Stimulated activated CD8-positive, alpha-beta memory T cell treated with anti-CD3 and anti-CD28 coated beads, Interleukin-7, amount 100 ng/mL, for 24 hours (primary cell): ENCODE measurements around the gene BORCS5.

Experiments
- DNase-seq: peaks from one replicate; pipeline ENCODE4 v3.0.0-alpha.2; 2020; ENCODE audit warnings: low read depth

BORCS5 gene

DNA sequence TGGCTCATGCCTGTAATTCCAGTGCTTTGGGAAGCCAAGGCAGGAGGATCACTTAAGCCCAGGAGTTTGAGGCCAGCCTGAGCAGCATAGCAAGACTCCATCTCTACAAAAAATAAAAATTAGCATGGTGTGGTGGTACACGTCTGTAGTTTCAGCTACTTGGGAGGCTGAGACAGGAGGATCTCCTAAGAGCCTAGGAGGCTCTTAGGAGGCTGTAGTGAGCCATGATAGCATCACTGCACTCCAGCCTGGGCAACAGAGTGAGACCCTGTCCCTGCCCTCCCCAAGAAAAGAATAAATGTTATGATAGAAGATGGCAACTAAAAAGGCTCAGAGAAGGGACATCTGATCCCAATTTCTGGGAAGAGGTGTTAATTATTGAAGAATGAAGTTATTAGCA, 3.6 kb upstream of the BORCS5 start:
- no peak for DNase-seq

DNA sequence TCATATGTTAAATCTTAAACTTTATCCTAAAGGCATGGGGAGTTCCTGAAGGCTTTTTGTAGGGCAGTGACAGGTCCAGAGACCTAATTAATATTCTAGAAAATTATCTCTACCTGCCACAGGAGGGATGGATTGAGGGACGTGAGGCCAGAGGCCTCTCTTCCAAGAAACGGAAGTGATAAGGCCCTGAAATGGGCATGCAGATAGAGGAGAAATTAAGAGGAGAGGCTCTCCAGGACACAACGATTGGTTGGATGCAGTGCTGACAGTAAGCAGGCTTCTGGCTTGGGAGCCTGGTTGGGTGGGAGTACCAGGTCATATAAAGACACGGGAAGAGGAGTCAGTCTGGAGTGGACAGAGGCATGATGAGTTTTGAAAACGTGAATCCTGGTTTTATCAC, 3.1 kb upstream of the BORCS5 start:
- DNase-seq = no peak

DNA sequence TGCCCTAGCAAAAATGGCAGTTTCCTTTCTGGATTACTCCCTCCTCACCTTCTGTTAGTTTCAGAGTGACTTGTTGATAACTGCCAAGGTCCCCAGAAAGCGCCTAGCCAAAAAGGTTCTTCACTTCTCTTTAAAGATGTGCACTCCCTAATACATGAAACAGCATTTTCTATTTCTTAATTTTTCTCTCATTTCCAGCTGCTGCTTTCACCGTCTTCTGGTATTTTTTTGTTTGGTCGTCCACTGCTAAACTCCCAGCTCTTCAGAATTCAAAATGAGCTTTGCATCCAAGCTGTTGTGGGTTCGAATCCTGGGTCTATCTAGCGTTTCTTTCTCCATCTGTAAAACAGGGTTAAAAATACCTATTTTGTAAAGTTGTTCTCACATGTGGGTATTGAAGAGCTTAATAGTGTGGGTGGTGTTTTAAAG, 397 bp upstream of the BORCS5 start:
- DNase-seq = no peak

DNA sequence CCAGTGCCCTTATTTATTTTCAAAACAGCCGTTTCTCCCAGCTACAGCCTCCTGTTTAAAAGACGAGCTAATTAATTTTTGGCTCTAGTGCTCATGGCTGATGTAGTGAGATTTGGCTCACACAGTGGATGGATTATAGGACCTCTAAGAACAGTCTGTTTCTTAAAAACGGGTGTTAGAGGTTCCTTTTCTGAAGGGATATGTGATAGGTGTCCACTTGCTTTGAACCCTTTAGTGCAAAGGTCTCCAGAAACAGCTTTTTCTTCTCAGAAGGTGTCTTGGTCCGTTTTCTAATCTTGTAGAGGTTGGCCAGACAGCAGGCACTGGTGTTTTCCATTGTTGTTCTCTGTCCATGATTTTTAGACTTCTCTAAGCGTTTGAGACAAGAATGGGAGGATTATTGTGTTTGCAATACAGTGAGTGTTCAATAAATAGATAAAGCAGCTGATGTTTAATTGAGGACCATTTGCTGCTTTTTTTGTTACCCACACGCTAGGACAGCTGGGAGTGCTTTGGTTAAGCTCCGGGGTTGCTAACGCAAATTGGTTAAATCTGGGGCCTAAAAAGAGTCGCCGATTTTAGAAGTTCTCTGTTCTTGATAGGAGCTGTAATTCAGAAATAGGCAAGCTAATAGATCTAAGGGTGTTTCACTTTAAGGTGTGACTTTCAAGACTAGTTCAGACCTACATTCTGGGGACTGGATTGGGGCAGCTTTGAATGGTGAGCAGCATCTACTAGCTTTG, 1.0 kb downstream of the BORCS5 start:
- no peak for DNase-seq

DNA sequence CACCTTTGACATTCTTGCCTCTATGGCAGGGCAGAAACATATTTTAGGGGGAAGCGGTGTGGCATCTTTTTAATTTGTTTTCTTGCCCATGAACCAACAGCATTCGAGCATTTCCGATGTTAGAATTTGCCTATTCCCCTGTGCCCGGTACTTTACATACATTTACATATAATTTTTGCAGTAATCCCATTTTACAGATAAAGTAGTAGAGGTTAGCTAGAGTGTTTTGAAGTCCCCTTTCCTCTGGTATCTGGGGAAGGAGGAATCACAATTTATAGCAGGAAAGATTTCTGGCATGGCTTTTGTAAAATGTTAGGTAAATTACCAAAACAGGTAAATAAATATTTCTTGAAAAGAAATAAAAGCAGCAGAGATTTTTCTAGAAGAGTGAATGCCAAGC, 1.6 kb downstream of the BORCS5 start:
- no peak for DNase-seq

DNA sequence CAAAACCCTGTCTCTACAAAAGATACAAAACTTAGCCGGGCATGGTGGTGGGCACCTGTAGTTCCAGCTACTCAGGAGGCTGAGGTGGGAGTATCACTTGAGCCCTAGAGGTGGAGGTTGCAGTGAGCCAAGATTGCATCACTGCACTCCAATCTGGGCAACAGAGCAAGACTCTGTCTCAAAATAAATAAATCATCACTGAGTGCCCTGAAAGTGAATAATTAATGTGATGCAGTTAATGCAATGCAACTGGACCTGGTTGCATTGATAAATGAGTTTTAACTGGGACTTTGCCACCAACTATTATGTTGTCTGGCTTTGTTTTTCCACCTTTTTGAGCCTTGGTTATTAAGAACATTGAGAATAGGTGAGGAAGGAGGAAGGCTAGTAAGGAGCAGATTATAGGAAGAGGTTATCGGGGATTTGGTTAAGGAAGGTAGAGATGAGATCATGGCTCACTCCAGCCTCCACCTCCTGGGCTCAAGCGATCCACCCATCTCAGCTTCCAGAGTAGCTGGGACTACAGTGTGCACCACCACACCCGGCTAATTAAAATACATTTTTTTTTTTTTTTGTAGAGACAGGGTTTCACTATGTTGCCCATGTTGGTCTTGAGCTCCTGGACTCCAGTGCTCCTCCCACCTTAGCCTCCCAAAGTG, 8.0 kb downstream of the BORCS5 start:
- no peak for DNase-seq

DNA sequence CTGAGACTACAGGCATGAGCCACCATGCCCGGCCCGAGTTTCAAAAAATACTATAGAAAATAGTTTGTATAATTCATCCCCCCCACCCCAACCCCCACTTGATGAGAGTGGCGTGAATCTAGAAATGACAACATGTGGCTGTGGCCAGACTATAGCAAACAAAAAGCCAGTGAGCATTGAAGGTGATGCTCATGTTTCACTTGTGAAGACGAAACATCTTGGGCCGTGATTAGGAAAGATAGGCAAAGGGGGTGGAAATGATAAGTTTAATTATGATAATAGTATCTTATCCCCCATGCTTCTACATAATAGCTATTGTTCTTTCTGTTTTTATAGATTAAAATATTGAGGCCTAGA, 8.5 kb downstream of the BORCS5 start:
- DNase-seq = no peak

DNA sequence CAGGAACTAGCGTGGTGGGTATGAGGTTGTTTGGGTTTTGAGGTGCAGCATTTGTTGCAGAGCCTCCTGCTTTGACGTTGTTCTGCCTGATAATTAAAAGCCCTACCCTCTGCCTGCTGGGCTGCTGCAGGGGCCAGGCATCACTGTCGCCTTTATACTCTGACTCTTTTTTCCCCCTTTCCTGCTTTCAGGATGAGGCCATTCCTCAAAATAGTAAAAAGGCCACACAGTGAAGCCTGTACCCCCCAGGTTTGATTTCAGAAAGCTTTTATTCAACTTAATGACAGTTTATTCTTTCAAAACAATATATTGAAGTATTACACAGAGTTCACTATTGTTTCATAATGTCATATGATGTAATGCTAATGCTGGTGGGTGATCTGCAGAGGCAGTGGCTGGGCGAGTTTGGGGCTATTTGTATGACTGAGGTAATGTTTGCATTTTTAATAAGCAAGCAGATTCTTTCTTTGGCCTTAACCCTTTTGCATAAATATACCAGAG, 9.1 kb downstream of the BORCS5 start:
- no peak for DNase-seq

DNA sequence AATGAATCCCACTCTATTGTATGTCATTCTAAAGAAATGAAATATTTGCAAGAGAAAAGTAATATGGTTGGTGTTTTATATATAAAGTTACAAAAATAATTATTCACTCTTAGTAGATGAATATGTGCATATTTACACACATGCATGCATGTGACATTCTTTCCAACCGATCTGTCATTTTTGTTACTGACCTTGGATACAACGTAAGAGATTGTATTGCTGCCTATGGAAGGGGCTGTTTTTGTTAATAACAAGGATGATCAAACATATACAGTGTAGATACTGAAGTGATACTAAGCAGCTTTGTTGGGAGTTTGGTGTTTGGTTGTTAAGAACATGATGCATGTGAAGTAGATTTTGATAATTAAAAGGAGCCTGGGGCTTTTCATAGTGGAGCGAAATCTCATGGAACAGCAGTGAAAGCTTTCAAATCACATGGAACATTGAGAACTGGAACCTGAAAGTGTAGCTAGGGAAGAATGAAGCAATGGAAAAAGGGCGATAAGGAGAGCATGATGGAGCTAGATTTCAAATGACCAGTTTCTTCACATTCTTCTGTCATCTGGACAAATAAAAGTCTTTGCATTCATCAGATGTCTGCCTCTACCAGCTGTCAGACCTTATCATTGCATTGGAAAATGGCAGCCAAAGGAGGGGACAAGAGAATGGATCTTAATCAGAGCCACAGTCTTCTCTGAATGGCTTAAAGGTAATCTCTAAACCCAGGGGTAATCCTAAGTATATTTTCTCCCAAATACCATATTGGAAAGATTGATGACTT, 10.0 kb downstream of the BORCS5 start:
- DNase-seq = no peak

DNA sequence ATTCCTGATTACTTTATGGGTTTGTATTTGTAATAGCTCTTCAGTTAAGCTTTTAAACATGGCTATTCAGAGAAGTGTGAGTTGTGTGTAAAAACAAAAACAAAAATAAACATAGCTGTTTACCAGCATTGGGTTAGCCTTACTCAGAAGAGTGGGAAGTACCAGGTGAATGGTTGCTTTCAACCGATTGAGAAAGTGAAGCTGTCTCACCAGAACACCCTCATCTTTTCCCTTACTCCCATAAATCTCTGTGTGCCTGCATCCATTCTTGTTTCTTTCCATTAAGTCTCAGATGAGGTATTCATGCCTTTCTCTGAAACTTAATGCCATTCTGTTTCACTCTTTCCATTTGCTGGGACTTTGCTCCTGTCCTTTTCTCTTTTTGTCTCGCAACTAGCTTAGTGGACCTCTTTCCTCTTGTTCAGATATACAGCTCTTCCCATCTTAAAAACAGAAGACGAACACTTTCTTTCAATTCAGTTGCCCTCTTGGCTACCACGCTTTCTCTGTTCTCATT, 10.7 kb downstream of the BORCS5 start:
- no peak for DNase-seq

DNA sequence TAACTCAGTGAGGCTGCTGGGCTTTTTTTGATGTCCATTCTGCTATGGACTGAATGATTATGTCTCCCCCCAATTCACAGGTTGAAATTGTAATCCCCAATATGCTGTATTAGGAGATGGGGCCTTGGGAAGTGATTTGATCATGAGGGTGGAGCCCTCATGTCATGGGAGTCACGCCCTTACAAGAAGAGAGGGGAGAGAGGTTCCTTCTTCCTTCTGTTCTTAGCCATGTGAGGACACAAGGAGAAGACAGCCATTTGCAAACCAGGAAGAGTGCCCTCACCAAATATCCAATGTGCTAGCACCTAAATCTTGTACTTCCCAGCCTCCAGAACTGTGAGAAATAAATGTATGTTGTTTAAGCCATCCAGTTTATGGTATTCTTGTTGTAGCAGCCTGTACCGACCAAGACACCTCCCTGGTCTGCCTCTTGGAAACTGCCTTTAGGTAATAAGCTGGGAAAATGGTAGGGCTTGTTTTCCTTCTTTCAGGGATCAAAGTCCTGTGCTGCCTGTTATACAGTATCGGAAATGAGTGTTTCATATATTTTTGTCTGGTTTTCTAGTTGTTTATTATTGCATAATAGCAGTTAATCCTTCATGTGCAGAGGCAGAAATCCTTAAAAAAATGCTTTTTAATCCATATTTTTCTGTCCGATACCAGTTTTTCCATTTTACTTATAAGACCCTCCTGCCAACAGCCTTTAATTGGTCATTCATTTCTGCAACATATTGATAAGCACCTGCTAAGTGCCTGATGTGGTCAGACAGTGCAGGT, 16.3 kb downstream of the BORCS5 start:
- no peak for DNase-seq

DNA sequence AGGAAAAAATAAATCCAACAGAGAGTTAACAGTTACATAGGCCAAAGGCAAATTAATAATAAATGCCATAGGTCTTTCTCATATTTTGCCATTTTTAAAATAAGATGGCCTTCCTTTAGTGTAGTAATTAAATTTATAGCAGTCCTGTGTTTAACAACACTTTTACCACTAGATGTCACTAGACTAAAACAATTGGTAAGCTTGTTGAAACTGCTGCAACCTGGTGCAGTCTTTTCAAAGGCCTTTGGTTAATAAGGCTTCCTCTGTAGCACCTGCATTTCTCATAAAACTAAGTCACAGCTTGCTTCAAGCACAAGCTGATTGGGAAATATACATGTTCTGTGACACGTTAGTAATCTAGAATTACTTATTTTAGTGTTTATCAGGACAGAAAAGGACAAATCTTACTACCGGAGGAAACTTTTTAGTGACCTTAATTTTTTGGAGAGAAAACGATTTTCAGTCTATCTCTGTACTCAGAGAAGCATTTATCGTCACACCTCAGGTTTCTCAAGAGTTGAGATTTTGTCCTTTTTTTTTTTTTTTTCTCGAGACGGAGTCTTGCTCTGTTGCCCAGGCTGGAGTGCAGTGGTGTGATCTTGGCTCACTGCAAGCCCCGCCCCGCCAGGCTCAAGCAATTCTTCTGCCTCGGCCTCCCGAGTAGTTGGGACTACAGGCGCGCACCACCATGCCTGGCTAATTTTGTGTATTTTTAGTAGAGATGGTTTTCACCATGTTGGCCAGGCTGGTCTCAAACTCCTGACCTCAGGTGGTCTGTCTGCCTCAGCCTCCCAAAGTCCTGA, 20.0 kb downstream of the BORCS5 start:
- DNase-seq = no peak

DNA sequence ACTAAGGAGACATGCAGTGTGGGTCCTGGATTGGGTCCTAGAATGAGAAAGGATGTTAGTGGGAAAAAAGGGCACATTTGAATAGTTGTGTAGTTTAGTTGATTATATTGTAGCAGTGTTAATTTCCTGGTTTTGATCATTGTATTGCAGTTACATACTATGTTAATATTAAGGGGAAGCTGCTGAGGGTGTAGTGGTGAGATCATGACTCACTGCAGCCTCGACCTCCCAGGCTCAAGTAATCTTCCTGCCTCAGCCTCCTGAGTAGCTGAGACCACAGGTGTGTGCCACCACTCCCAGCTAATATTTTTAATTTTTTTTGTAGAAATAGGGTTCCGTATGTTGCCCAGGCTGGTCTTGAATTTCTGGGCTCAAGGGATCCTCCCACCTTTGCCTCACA, 21.7 kb downstream of the BORCS5 start:
- DNase-seq = no peak

DNA sequence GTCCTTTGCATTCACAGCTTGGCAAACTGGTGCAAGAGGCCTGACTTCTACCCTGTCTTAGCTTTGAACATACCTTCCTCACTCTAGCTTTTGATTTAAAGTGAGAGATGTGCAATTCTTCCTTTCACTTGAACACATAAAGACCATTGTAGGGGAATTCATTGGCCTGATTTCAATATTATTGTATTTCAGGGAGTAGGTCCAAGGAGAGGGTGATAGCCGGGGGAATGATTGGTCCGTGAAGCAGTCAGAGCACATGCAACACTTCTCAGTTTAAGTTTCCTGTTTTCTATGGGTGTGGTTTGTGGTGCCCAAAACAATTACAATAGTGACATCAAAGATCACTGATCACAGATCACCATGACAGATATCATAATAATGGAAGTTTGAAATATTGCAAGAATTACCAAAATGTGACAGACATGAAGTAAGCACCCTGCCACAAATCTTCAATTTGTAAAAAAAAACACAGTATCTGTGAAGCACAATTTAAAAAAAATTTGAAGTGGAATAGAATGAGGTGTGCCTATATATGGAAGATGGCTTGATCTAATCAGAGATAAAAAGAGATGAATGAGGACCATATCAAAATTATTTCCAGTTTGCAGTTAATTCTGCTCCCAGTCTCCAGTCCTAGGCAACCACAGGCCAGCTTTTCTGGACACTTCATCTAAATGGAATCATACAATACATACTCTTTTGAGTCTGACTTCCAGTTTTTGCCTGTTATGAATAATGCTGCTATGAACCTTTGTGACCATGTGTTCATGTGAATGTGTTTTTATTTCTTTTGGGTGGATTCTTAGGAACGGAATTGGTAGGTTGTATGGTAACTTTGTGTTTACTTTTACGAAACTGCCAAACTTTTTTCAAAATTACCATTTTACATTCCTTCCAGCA, 23.2 kb downstream of the BORCS5 start:
- DNase-seq = no peak

DNA sequence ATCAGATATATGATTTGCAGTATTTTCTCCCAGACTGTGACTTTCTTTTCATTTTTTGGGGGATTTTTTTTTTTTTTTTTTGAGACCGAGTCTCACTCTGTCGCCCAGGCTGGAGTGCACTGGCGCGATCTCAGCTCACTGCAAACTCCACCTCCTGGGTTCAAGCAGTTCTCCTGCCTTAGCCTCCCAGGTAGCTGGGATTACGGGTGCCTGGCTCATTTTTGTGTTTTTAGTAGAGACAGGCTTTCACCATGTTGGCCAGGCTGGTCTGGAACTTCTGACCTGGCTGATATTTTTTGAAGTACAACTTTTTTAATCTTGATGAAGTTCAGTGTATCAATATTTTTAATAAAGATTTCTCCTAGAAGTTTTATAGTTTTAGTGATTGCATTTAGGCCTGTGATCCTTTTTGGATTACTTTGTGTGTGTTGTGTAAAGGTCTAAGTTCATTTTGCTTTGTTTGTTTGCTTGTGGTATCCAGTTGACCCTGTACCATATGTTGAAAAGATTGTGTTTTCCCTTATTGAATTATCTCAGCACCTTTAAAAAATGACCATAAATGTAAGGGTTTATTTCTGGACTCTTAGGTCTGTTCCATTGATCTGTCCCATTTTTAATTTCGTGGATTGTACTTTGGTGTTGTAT, 24.2 kb downstream of the BORCS5 start:
- no peak for DNase-seq

DNA sequence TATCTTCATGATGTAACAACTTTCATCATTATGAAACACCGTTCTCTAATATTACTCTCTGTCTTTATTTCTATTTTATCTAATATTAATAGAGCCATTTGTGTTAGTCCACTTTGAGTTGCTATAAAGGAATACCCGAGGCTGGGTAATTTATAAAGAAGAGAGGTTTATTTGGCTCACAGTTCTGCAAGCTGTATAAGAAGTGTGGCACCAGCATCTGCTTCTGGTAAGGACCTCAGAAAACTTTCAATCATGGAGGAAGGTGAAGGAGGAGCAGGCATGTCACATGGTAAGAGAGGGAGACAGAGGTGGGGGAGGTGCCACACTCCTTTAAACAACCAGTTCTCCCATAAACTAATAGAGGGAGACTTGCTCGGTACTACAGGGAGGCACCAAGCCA, 25.1 kb downstream of the BORCS5 start:
- no peak for DNase-seq

DNA sequence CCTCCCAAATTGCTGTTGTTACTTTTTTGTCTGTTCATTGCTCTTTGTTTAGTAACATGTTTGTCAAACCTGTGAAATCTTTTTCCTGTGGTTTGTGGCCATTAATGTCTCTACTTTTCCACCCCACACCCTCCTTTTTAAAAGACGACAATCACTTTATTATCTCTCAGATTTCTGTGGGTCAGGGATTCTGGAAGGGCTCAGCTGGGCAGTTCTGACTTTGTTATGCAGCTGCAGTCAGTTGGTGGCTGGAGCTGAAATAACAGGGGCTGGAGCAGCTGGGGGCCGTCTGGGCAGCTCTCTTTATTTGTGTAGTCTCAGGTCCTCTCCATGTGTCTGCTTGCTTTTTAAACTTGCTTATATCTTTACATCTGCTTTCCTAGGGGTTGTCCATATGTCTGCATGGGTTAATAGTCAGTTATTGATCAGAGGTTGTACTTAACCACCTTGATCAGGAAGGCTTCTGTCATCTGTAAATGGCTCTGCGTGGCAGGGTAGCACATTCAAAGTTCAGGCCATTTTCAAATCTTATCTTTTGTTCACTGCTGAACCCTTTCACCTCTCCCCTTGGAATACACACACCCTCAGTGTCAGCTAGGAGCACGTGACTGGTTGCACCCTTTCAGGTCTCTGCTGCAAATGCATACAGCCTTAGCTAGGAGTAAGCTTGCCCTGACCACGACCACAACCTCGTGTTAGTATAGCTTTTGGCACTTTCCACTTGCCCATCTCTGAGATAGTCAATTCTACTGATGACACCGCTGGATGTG, 27.9 kb downstream of the BORCS5 start:
- DNase-seq = peak; percentile 17

DNA sequence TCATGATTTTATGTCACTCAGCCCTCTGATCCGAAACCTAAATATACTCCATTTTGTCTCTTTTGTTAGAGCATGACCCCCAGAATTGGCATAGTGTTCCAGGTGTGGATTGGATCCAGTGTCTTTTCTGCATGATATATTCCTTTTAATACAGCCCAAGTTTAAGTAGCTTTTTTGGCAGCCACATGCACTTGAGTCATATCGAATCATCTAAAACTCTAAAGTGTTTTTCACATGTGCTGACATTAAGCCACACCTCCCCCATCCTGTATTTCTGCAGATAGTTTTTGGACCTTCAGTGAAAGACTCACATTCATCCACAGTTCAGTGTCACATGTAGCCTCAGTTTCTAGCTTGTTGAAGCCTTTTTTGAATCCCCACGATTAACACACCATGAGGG, 30.6 kb downstream of the BORCS5 start:
- DNase-seq = no peak

DNA sequence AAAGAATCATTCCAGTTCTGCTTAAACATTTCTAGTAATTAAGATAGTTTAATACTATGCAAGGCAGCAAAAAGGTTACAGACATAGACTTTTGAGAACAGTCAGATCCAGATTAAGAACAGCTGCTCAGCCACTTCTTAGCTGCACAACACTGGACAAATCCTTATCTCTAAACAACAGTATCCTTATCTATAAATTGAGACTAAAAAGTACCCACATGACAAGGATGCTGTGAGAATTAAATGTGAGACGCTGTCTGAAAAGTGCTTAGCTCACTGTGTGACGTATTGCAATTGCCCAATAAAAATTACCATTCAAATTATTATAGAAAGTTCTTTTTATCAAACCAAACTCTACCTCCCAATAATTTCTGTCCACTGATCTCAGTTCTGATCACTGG, 35.5 kb downstream of the BORCS5 start:
- no peak for DNase-seq
